Measurements from ENCODE around the gene FYCO1. TPM values are rescaled to one million over a fixed set of nuclear protein-coding genes. Genes with fewer than 3 reads are reported as not detected.

FYCO1 gene
- total and polyA plus RNA-seq, 2 of the 13 experiments (the other 11 are each of a cell fraction or from before 2014, with no cell fraction given) = 2.7 to 4.2 TPM

- TF ChIP-seq LRRFIP1 (CRISPR knock-in tag; conservative IDR thresholded peaks at IDR 0.05) (no peak), ZNF276 (CRISPR knock-in tag; IDR thresholded peaks at IDR 0.05; ENCODE audit: low read depth) (no peak), ELF3 (CRISPR knock-in tag; IDR thresholded peaks at IDR 0.05) (no peak)
Observed at GRCh38 chr3:45921158-45922038, 74.2 kb downstream of the FYCO1 start (continued).

- H3K9ac ChIP-seq (ENCODE audit: insufficient read depth, low read depth, low read length) = no peak overlapping the region
- no peak overlapping the region for H3K4me2 ChIP-seq (ENCODE audit: low read depth, low read length)
- H3K4me1 ChIP-seq (ENCODE audit: insufficient read depth, low read length) = no peaks in the 10 kb centered on the region
- H3K9me3 ChIP-seq (ENCODE audit: low read length) = no peaks in the 10 kb centered on the region
- no peaks in the 10 kb centered on the region for H4K20me1 ChIP-seq (ENCODE audit: insufficient read depth, low read length)
- TF ChIP-seq ZNF850 (CRISPR knock-in tag; conservative IDR thresholded peaks at IDR 0.05) = no peak
- TF ChIP-seq TAF1 (CRISPR knock-in tag; IDR thresholded peaks at IDR 0.05) = no peak
- TF ChIP-seq PPARG (CRISPR knock-in tag; conservative IDR thresholded peaks at IDR 0.05) = no peak
- TF ChIP-seq RORA (CRISPR knock-in tag; IDR thresholded peaks at IDR 0.05) = no peak
- TF ChIP-seq ZNF234 (CRISPR knock-in tag; conservative IDR thresholded peaks at IDR 0.05) = no peak
- no peak for DNase-seq (ENCODE audit: low spot score)
- H3K4me3 ChIP-seq (replicated peaks in 1 of 3; ENCODE audit: insufficient read depth in 1 of 3, low read depth in 2 of 3, low read length in 3 of 3) = no peak overlapping the region
- in situ Hi-C loops (cut with HindIII; ENCODE audit: extremely low pct_ligation_motif_present, low pct_unique_long_range_greater_than_20kb) (loop anchor here (25.0 kb wide), 1 partner anchor 680 kb away; the partner anchor contains the start of gene TMEM158), intact Hi-C loops (cut with micrococcal nuclease; ENCODE audit: unreplicated experiment) (no loop called here)
- BruUV-seq (replicated peaks) = no TSS peak
- no peak overlapping the region for H2AFZ ChIP-seq (ENCODE audit: low read length)
- WGBS (ENCODE audit: low lambda C conversion rate) = 86% methylated on average over 5 of the region's 6 CpGs
- H3K27me3 ChIP-seq (ENCODE audit: control insufficient read depth in 1 of 2, insufficient read depth in 2 of 2, low read length in 2 of 2) = no peaks in the 10 kb centered on the region
- peaks cover 10 to 16% of the 10 kb centered on the region in 2 experiments; a peak in 2 of 5 replicates for H3K36me3 ChIP-seq (replicated peaks in 1 of 2; ENCODE audit: control insufficient read depth in 1 of 2, insufficient read depth in 2 of 2, low read length in 2 of 2)
- no peaks in the 10 kb centered on the region for H3K79me2 ChIP-seq (ENCODE audit: insufficient read depth, low read length)
- FAIRE-seq = no peak
- H3K27ac ChIP-seq (ENCODE audit: extremely low read length, insufficient read depth, low read length) = no peak overlapping the region
- POLR2A ChIA-PET = no interaction called here
- ATAC-seq = no peak
- CTCF ChIA-PET (ENCODE audit: low intra/inter-chr PET ratio, low total read pairs) = no interaction called here
Observed at GRCh38 chr3:45917146-45917898, 78.3 kb downstream of the FYCO1 start.

All from HepG2 (cell line).